SK-N-SH (cell line): ENCODE measurements around the gene IDH3B. TPM values are rescaled to one million over a fixed set of nuclear protein-coding genes. Genes with fewer than 3 reads are reported as not detected.

Experiments
- CTCF ChIA-PET: fragments of 300-600, 350-600 bp; formaldehyde crosslinking; extraction: SDS; loops from one replicate; lab custom pipeline; 2021; lab: Yijun Ruan, JAX
- POLR2A ChIA-PET: fragments of 350-600 bp; sonication (Branson Sonifier 250); formaldehyde crosslinking; extraction: SDS; loops from one replicate; lab custom pipeline; 2020; ENCODE audit warnings: antibody characterized with exemption, inconsistent platforms; lab: Yijun Ruan, JAX
- DNase-seq: peaks from one replicate; pipeline ENCODE4 v3.0.0; 2012
- H2AFZ ChIP-seq: fragments of 200-600 bp; sonication (generic); 2 replicates; pipeline ENCODE4 v1.8.1; 2016; ENCODE audit warnings: antibody characterized with exemption, mild to moderate bottlenecking, low read depth
- H3F3A ChIP-seq: fragments of 200-600 bp; sonication (generic); replicated peaks from 2 replicates; pipeline ENCODE3; 2016; ENCODE audit warnings: antibody characterized with exemption, mild to moderate bottlenecking; ENCODE audit not compliant: insufficient read depth
- H3K27ac ChIP-seq, 2 experiments: fragments of 200-500 bp in 1 of 2; fragments of 200-600 bp in 1 of 2; sonication (Bioruptor generic) in 1 of 2; sonication (generic), shearing (Covaris generic) in 1 of 2; 2 replicates each; pipeline versions ENCODE4 v1.5.1 to v1.6.1; 2014 to 2016; ENCODE audit warnings: low read depth in 2 of 2, inconsistent platforms in 1 of 2, low read length in 1 of 2, mild to moderate bottlenecking in 1 of 2, mixed read lengths in 1 of 2
- H3K27me3 ChIP-seq: fragments of 200-600 bp; sonication (generic), shearing (Covaris generic); 2 replicates; pipeline ENCODE4 v1.6.1; 2016; ENCODE audit warnings: mixed run types; ENCODE audit not compliant: insufficient read depth
- H3K36me3 ChIP-seq, 2 experiments: fragments of 200-500 bp in 1 of 2; fragments of 200-600 bp in 1 of 2; sonication (Bioruptor generic) in 1 of 2; sonication (generic) in 1 of 2; replicated peaks in 1 of 2; 2 replicates each; pipeline versions ENCODE3 to v1.5.1; 2014 to 2016; ENCODE audit warnings: low read length in 1 of 2, mild to moderate bottlenecking in 1 of 2; ENCODE audit not compliant: insufficient read depth in 2 of 2, control insufficient read depth in 1 of 2
- H3K4me1 ChIP-seq, 2 experiments: fragments of 200-500 bp in 1 of 2; fragments of 200-600 bp in 1 of 2; sonication (Bioruptor generic) in 1 of 2; sonication (generic), shearing (Covaris generic) in 1 of 2; 2 replicates each; pipeline versions ENCODE4 v1.5.1 to v1.6.1; 2014 to 2016; ENCODE audit warnings: low read depth in 1 of 2, low read length in 1 of 2, mixed run types in 1 of 2; ENCODE audit not compliant: insufficient read depth in 2 of 2, control insufficient read depth in 1 of 2
- H3K4me2 ChIP-seq: fragments of 200-600 bp; sonication (generic), shearing (Covaris generic); 2 replicates; pipeline ENCODE4 v1.6.1; 2017; ENCODE audit warnings: mixed run types
- H3K4me3 ChIP-seq, 2 experiments: fragments of 200-500 bp in 1 of 2; fragments of 200-600 bp in 1 of 2; sonication (Bioruptor generic) in 1 of 2; sonication (generic), shearing (Covaris generic) in 1 of 2; 2 replicates each; pipeline versions ENCODE4 v1.5.1 to v1.8.1; 2014 to 2016; ENCODE audit warnings: low read depth in 2 of 2, inconsistent platforms in 1 of 2, low read length in 1 of 2, mild to moderate bottlenecking in 1 of 2, mixed read lengths in 1 of 2, moderate library complexity in 1 of 2
- H3K79me2 ChIP-seq: fragments of 200-600 bp; sonication (generic); 2 replicates; pipeline ENCODE4 v1.8.1; 2017; ENCODE audit warnings: mild to moderate bottlenecking; ENCODE audit not compliant: insufficient read depth
- H3K9ac ChIP-seq: fragments of 200-600 bp; sonication (generic); 2 replicates; pipeline ENCODE4 v1.6.1; 2017; ENCODE audit warnings: mixed run types
- H3K9me2 ChIP-seq: fragments of 200-600 bp; sonication (generic); 2 replicates; pipeline ENCODE4 v1.6.1; 2017; ENCODE audit warnings: mixed run types
- H3K9me3 ChIP-seq: fragments of 200-600 bp; sonication (generic); 2 replicates; pipeline ENCODE4 v1.6.1; 2017; ENCODE audit warnings: mixed run types, mild to moderate bottlenecking, moderate library complexity
- H4K20me1 ChIP-seq: fragments of 200-600 bp; sonication (generic); 2 replicates; pipeline ENCODE4 v1.6.1; 2017; ENCODE audit warnings: mild to moderate bottlenecking, mixed run types; ENCODE audit not compliant: insufficient read depth
- EZH2phosphoT487 ChIP-seq: fragments of 200-600 bp; sonication (generic); IDR thresholded peaks from 2 replicates; pipeline ENCODE4 v1.6.1; 2017; ENCODE audit warnings: low read depth, mixed run types, mild to moderate bottlenecking, antibody characterized with exemption, moderate library complexity, borderline replicate concordance
- FOXM1 ChIP-seq: IDR thresholded peaks from 2 replicates; pipeline ENCODE4 v1.4.0; 2012; ENCODE audit warnings: low read depth, mild to moderate bottlenecking
- GATA2 ChIP-seq: sonication (generic); formaldehyde crosslinking; IDR thresholded peaks from 2 replicates; pipeline ENCODE4 v1.5.0; 2020; ENCODE audit warnings: mild to moderate bottlenecking, missing genetic modification reagents
- MAX ChIP-seq: IDR thresholded peaks from 2 replicates; pipeline ENCODE4 v1.4.0; 2012; ENCODE audit warnings: low read depth
- MEF2A ChIP-seq: IDR thresholded peaks from 2 replicates; pipeline ENCODE4 v1.4.0; 2012; ENCODE audit warnings: low read depth, borderline replicate concordance
- NRF1 ChIP-seq: IDR thresholded peaks from 2 replicates; pipeline ENCODE4 v1.6.1; 2012; ENCODE audit warnings: low read depth, mild to moderate bottlenecking, low read length
- POLR2AphosphoS5 ChIP-seq: IDR thresholded peaks from 2 replicates; pipeline ENCODE4 v1.6.1; 2012; ENCODE audit warnings: low read depth, low read length
- RXRA ChIP-seq: IDR thresholded peaks from 2 replicates; pipeline ENCODE4 v1.4.0; 2012; ENCODE audit warnings: low read depth, mild to moderate bottlenecking, borderline replicate concordance
- TEAD4 ChIP-seq: IDR thresholded peaks from 2 replicates; pipeline ENCODE4 v1.4.0; 2012; ENCODE audit warnings: mild to moderate bottlenecking, borderline replicate concordance; ENCODE audit not compliant: insufficient read depth
- ZBTB33 ChIP-seq: IDR thresholded peaks from 2 replicates; pipeline ENCODE4 v1.4.0; 2012; ENCODE audit warnings: low read depth, borderline replicate concordance
- WGBS: methylation state at CpG from one replicate; pipeline ENCODE4 v1.1.6; 2017; ENCODE audit warnings: low lambda C conversion rate; 5-methylcytosine and 5-hydroxymethylcytosine counted together
- polyA plus RNA-seq, 3 experiments: library from polyadenylated mRNA; depleted of rRNA; stranded (reverse); fragments of >200 nt; gene quantifications; 2 replicates each; pipeline ENCODE4 v1.2.3, GENCODE V29; 2012
- TF ChIP-seq, protein P1 (sequence below): fragments of 200-600 bp; sonication (generic); IDR thresholded peaks from 2 replicates; pipeline ENCODE4 v1.6.1; 2017; ENCODE audit warnings: antibody characterized with exemption, mild to moderate bottlenecking, moderate library complexity
- TF ChIP-seq, protein P2 (sequence below): IDR thresholded peaks from 2 replicates; pipeline ENCODE4 v1.6.1; 2012; ENCODE audit warnings: mild to moderate bottlenecking, low read depth, low read length, moderate library complexity

Gene IDH3B
- polyA plus RNA-seq, 1 of the 3 experiments (the other 2 are of a cell fraction), result 233 TPM

DNA sequence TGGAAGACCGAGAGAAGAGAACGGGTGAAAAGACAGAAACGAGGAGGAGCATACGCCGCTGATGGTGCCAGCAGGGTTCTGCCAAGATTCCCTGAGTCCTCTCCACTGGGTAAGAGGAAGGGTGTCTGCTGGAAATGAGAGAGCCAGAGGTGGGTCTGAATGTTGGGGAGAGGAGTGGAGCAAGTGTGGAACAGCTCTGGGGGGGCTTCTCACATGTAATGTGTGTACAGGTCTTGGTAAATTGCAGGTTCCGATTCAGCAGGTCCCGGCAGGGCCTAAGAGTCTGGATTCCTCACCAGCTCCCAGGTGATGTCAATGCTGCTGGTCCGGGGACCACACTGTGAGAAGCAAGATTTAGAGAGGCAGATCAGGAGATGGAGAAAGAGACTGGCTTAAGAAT, 27.1 kb upstream of the IDH3B start:
- ChIA-PET POLR2A (no interaction called here), CTCF (interaction anchor here (0.6 to 1.3 kb wide), 3 partner anchors 52 to 497 kb away, joined by 3 to 5 read pairs (median 4); no protein-coding TSS in a partner anchor)
- H3K9me3 ChIP-seq, result no peaks in the 10 kb centered on the region
- H4K20me1 ChIP-seq, result peaks cover 7% of the 10 kb centered on the region; the same call in 1 of the 2 replicates
- TF ChIP-seq, protein P1, sequence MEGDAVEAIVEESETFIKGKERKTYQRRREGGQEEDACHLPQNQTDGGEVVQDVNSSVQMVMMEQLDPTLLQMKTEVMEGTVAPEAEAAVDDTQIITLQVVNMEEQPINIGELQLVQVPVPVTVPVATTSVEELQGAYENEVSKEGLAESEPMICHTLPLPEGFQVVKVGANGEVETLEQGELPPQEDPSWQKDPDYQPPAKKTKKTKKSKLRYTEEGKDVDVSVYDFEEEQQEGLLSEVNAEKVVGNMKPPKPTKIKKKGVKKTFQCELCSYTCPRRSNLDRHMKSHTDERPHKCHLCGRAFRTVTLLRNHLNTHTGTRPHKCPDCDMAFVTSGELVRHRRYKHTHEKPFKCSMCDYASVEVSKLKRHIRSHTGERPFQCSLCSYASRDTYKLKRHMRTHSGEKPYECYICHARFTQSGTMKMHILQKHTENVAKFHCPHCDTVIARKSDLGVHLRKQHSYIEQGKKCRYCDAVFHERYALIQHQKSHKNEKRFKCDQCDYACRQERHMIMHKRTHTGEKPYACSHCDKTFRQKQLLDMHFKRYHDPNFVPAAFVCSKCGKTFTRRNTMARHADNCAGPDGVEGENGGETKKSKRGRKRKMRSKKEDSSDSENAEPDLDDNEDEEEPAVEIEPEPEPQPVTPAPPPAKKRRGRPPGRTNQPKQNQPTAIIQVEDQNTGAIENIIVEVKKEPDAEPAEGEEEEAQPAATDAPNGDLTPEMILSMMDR, result no peak
- no peak for TF ChIP-seq GATA2 (CRISPR knock-in tag)
- TF ChIP-seq, all 33 proteins: peak for 0
- Histone ChIP-seq H3K4me1 (peaks cover 0 to 27% of the 10 kb centered on the region in 2 experiments; a peak in 1 of 4 replicates), H2AFZ (no peak overlapping the region), H3K27me3 (no peaks in the 10 kb centered on the region), H3K27ac (no peak overlapping the region), H3K9me2 (no peaks in the 10 kb centered on the region), H3F3A (peaks cover 7% of the 10 kb centered on the region), H3K9ac (no peak overlapping the region), H3K4me3 (no peak overlapping the region), H3K79me2 (no peaks in the 10 kb centered on the region; the same call in 1 of the 2 replicates), H3K36me3 (no peaks in the 10 kb centered on the region), H3K4me2 (no peak overlapping the region)
- WGBS, result 95% methylated on average over 8 of the region's 8 CpGs
- DNase-seq, result no peak

DNA sequence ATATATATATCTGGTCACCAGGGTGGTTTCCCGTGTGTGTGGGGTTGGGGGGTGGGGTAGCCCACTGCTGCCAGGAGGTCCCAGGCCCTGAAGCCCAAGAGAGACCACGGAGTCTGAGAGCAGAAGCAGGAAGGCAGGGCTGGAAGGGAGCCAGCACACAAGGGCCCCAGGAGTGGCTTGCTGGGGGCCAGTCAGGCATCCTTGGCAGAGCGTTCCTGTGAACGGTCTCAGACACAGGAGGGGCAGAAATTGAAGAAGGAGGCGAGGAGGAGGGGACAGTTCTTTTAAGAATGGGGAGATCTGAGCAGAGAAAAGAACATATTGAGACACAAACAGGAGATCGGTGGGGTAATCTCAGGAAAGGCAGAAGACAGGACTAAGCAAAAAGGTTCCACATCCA, 26.7 kb upstream of the IDH3B start:
- WGBS, result 94% methylated on average over 6 of the region's 6 CpGs
- CTCF ChIA-PET, result interaction anchor here (0.6 to 1.0 kb wide), 2 partner anchors 161 to 498 kb away, joined by 3 to 5 read pairs; no protein-coding TSS in a partner anchor
- H3K9me3 ChIP-seq, result no peaks in the 10 kb centered on the region
- no peak overlapping the region for H3K4me2 ChIP-seq
- no peaks in the 10 kb centered on the region for H3K27me3 ChIP-seq
- H3K4me1 ChIP-seq, result peaks cover 0 to 27% of the 10 kb centered on the region in 2 experiments; a peak in 1 of 4 replicates
- no peaks in the 10 kb centered on the region for H3K9me2 ChIP-seq
- H3K27ac ChIP-seq, result no peak overlapping the region
- no peak overlapping the region for H2AFZ ChIP-seq
- DNase-seq, result no peak
- H4K20me1 ChIP-seq, result peaks cover 7% of the 10 kb centered on the region; the same call in 1 of the 2 replicates
- H3K9ac ChIP-seq, result no peak overlapping the region
- peaks cover 7% of the 10 kb centered on the region for H3F3A ChIP-seq
- POLR2A ChIA-PET, result no interaction called here
- no peaks in the 10 kb centered on the region for H3K36me3 ChIP-seq
- no peaks in the 10 kb centered on the region; the same call in 1 of the 2 replicates for H3K79me2 ChIP-seq
- H3K4me3 ChIP-seq, result no peak overlapping the region
- TF ChIP-seq POLR2AphosphoS5 (no peak), EZH2phosphoT487 (no peak), FOXM1 (no peak), MAX (no peak)

- Histone ChIP-seq H3K4me1 (peaks cover 0 to 27% of the 10 kb centered on the region in 2 experiments; a peak in 1 of 4 replicates), H3K27ac (no peak overlapping the region), H3K9me2 (no peaks in the 10 kb centered on the region), H3K4me3 (no peak overlapping the region), H3K36me3 (no peaks in the 10 kb centered on the region), H4K20me1 (peaks cover 7% of the 10 kb centered on the region; the same call in 1 of the 2 replicates), H3K27me3 (no peaks in the 10 kb centered on the region), H3K4me2 (no peak overlapping the region), H3F3A (peaks cover 7% of the 10 kb centered on the region), H2AFZ (no peak overlapping the region), H3K9ac (no peak overlapping the region), H3K79me2 (no peaks in the 10 kb centered on the region; the same call in 1 of the 2 replicates), H3K9me3 (no peaks in the 10 kb centered on the region)
- CTCF ChIA-PET, result interaction anchor here (2.5 kb wide), 1 partner anchor 162 kb away, joined by 22 read pairs; no protein-coding TSS in a partner anchor
- DNase-seq, result no peak
- 91% methylated on average over 3 of the region's 3 CpGs for WGBS
- POLR2A ChIA-PET, result no interaction called here
- TF ChIP-seq RXRA, result no peak
- no peak for TF ChIP-seq MEF2A
- TF ChIP-seq, protein P2, sequence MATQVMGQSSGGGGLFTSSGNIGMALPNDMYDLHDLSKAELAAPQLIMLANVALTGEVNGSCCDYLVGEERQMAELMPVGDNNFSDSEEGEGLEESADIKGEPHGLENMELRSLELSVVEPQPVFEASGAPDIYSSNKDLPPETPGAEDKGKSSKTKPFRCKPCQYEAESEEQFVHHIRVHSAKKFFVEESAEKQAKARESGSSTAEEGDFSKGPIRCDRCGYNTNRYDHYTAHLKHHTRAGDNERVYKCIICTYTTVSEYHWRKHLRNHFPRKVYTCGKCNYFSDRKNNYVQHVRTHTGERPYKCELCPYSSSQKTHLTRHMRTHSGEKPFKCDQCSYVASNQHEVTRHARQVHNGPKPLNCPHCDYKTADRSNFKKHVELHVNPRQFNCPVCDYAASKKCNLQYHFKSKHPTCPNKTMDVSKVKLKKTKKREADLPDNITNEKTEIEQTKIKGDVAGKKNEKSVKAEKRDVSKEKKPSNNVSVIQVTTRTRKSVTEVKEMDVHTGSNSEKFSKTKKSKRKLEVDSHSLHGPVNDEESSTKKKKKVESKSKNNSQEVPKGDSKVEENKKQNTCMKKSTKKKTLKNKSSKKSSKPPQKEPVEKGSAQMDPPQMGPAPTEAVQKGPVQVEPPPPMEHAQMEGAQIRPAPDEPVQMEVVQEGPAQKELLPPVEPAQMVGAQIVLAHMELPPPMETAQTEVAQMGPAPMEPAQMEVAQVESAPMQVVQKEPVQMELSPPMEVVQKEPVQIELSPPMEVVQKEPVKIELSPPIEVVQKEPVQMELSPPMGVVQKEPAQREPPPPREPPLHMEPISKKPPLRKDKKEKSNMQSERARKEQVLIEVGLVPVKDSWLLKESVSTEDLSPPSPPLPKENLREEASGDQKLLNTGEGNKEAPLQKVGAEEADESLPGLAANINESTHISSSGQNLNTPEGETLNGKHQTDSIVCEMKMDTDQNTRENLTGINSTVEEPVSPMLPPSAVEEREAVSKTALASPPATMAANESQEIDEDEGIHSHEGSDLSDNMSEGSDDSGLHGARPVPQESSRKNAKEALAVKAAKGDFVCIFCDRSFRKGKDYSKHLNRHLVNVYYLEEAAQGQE, result no peak
- no peak for TF ChIP-seq ZBTB33
- TF ChIP-seq NRF1, result no peak
- no peak for TF ChIP-seq MAX
- TF ChIP-seq TEAD4, result no peak
- no peak for TF ChIP-seq POLR2AphosphoS5
Observed at GRCh38 chr20:2690213-2690612, 26.2 kb upstream of the IDH3B start.
